Stimulated activated CD4-positive, alpha-beta T cell treated with anti-CD3 and anti-CD28 coated beads, TNF-alpha, amount 100 ng/mL, for 48 hours (primary cell): ENCODE results near the gene CYP24A1.

Experiments used
- DNase-seq, 3 donors: peaks; one replicate each; pipeline ENCODE4 v3.0.0-alpha.2; 2020; ENCODE audit warnings: low read depth in 3 of 3

The CYP24A1 gene

DNA sequence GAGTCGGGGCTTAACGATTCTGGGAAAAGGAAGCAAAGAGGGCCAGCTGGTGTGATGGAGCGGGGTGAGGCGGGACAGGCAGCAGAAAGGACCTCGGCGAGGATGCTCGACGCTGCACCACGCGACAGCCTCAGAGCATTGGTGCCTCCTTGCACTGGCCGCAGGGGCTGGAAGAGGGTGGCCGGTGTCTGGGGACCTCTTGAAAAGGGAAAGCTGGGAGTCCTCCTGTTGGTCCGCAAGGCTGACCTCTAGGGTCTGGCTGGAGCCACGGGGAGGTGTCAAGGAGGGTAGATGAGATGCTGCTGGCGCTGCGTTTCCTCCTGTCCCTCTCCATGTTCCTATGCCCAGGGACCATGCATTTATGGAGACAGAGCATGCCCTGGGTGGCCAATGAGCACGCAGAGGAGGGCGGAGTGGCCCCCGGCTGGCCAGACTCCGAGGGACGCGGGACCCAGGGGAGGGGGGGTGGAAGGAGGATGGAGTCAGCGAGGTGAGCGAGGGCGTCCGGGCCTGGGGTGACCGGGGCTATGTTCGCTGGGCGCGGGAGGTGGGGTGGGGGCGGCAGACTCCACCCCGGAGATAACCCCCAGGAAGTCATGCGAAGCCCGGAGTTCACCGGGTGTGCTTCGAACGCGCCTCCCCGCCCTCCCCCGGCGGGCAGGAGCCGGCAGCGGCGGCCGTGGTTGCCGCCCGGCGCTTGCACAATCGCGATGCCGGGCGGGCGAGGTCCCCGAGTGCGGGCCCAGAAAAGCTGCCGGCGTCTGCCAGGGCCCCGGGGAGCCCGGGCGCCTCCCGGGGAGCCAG, at the start of gene CYP24A1:
CYP24A1 (minus strand) TSS at position 334 of the 804 bp plus-strand sequence. CDS start 407 bp downstream, outside the sequence.
- no peak for DNase-seq

DNA sequence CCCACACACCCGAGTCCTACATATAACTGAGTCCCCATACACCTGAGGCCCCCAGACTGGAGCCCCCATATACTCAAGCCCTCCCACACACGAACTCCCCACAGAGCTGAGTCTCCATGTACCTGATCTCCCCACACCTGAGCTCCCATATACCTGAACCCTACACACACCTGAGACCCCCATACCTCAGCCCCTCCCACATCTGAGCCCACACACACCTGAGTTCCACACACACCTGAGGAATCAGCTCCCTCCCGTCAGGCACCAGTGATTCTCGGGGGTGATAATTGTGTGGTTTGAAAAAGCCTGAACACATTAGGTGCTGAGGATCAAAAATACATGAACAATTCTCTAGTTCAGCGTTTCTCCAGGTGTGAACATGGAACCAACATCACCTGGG, 49.5 kb upstream of the CYP24A1 start:
- DNase-seq, result no peak

DNA sequence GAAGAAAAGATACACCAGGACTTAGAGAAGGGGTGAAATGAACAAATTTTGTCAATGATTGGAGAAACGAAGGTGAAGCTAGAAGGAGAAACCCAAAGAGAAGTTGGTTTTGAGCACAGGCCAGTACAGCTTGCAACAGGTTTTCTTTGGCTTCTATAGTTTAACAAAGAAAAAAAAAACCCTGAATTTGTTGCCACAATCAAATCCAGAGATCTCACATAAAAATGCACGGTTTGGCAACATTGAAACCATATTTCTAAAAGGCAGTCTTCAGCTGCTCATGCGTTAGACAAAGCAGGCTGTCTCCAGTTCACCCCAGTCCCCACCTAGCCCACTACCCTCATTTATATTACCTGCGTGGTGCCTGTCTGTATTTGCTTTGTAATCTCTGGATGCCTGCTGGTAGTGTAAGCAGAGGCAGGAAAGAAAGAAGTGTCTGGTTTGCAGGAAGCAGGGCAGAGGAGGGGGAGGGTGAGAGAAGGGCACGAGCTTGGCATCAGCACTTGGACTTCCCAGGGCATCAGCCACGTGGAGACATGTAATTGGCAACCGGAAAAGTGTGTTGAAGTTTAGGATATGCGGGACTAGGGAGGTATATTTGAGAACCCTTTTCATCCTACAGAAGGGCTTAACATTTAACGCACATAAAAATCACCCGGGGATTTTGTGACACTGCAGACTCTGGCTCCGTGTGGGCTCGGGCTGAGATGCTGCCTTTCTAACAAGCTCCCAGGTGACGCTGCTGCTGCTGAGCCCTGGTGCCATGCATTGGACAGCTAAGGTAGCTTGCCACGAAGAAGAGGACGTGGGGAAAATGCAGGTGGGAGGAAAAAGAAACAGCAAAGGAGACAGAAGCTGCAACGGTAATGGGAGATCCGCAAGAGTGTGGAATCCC, 48.5 kb upstream of the CYP24A1 start:
- no peak for DNase-seq

DNA sequence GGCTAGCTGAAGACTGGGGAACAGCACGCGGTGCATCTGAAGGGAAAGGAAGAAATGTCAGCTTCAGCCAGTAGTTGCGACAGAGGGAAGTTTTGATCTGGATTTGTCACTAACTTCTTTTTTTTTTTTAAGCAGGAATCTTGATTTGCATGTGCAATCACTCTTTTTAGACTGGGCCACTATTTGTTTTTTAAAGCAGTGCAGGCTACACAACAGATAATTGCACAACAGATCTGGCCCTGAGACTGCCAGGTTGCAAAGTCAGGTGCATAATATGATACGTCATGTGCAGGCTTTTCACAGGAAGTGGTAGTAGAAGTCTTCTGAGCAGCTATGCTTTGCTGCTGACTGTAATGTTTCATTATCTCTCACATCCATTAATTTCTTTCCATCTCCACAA, 47.6 kb upstream of the CYP24A1 start:
- DNase-seq, result no peak

DNA sequence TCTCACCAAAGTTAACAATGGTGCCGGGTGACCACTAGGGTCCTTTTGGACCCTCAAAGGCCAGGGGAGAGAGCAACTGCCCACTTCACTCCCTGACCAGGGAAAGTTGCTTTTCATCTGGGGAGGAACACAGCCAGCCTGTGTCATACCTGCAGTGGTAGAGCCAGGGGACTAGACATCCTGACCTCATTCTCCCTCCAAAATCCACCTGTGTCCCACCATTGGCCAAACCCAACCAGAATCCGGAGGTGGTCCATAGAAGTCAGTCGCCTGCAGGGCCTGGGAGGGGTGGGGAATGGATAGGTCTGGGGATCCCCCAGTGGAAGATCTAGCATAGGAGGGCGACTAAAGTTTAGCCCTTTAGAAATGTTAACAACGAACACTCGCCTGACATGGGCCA, 46.9 kb upstream of the CYP24A1 start:
- DNase-seq, result no peak

DNA sequence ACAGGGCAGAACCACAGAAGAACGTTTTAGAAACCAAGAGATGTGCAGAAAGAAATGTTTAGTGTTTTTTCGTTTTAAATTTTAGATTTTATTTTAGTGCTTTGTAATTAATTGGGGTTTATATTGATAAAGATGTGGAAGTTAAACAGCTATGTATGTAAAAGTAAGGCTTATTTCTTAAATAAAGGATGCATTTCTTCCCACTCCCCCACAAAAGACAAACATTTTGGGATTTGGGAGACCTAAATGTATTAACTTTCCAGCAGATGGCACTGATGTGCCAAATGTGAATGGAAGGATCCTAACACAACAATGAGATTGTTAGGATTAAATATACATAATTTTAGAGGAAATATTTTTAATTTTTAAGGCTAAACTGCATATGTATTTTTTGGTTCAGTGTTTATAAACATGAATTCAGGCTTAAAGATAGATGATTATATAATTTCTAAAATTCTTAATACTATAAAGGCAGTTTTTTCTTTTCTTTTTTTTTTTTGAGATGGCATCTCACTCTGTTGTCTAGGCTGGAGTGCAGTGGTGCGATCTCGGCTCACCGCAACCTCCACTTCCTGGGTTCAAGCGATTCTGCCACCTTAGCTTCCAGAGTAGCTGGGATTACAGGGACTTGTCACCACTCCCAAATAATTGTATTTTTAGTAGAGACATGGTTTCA, 46.1 kb upstream of the CYP24A1 start:
- DNase-seq, result no peak

DNA sequence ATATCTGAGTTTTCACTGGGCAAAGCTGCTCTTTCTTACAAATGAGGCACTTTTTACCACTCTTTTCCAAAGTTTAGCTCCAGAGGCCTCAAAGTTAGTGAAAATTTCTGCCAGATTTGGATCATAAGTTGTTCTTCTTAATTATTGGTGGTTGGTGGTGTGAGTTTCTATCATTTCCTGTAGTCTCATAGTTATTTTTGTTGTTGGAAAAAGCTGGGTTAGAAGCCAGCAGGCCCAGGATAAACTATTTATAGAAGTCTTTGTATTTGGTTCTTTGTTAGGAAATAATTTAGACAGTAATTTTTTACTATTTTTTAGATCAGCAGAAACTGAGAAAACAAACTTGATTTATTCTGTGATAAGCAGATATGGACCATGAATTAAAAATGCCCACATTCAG, 44.7 kb upstream of the CYP24A1 start:
- no peak for DNase-seq

DNA sequence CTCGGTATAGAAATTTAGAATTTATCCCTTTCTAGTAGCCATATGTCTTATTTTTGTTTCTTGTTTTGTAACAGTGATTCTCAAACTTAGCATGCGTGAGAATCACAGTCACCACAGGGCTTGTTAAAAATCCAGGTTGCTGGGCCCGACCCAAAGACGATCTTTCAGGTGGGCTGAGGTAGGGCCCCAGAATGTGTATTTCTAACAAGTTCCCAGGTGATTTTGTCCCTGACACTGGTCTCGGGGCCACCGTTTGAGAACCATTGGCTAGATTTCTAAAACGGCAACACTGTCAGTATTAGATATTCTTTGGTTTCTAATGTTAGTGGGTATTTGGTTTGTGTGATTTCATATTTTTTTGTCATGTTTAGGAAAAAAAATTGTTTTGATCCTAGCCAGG, 44.0 kb upstream of the CYP24A1 start:
- no peak for DNase-seq

DNA sequence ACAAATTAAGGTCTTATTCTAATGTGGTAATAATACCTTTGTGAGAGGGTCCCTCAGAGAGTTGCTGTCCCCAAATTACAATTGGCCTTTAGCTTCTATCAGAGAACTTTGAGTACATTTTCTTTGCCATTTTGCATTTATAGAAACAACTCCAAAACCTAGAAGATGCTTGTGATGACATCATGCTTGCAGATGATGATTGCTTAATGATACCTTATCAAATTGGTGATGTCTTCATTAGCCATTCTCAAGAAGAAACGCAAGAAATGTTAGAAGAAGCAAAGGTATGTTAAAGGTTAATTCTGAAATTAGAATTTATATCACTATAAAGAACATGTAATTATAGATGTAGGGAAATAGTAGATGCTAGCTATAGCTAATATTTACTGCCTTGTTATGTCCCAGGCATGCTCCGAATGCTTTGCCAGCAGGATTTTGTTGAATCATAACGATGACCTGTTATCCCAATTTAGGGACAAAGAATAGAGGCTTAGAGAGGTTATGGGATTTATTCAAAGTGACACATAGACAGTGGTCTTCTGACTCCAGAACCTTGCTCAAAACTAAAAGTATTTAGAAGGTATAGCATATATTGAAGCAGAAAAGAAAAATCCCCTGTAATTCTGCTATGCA, 41.5 kb upstream of the CYP24A1 start:
- DNase-seq, result no peak

DNA sequence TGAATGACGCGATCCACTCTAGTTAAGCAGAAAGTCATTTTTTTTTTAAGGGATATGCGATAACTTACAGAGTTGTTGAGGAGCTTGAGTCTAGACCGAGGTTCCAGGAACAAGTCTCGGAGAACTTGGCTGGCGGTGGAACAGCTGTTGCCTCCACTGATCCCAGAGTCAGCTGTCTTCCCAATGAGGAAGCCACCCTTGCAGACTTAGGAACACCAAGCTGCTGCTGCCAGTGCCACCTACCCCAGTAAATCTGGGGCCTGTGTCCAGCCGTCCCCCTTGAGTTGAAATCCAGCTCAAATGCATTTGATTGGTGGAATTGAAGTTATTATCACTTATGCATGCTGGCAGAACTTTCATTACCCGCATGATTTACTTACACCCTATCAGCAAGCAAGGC, 40.8 kb upstream of the CYP24A1 start:
- DNase-seq, result no peak

DNA sequence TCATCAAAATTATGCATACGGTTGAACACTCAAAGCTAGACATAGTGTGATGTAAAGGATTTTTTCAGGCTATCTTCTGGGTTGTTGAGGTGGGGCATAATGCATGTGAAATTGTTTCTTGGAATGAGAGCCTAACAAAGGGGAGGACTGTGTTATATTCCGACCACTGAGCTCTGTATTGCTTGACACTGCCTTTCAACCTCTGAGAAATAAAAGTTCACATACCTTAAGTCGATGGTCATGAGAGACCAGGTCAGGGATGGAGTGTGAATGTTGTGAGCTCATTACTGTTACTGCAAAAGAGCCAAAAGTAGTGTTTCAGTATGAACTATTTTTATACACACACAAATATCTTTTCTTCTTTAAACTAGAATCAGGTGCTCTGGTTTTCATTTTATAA, 39.1 kb upstream of the CYP24A1 start:
- DNase-seq, result no peak

DNA sequence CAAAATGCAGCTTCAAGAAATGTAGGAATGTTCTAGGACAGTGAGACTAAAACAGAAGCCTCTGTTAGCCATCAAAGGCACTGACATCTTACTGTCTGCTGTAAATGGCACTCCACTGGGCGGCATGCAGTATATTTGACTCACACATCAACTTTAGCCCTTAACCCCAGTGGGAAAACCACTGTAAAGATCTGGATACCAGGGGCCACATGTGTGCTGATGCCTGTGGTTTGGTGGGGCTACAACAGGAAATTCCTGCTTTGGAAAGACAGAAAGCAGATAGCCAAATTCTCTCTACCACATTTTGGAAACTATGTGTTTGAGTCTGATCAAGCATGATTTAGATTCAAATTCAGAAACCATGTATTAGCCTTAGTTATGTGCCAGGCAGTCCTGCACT, 38.4 kb upstream of the CYP24A1 start:
- no peak for DNase-seq

DNA sequence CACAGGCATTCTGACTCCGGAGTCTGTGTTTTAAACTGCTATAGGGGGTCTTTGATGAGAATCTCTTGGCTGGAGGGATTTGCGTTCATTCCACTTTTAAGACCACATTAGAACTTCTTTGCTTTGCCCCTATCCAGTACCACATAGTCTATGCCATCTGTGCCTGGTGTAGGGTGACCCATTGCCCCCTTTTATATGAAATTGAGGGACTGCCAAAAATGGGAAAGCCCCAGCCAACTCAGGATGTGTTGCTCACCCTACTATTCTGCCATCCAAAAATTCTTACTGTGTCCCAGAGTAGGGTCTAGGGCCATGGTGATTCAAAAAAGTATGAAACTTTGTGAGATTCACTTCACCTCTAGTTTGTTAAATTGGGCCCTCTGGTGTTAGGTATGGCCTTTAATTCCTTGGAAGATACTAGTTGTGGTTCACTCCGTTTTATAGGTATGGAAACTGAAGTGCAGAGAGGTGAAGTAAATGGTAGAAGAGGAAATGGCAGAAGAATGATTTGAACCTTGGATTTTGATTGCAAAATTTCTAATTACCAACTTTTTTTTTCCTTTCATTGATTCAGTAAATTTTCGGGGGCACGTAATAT, 35.5 kb upstream of the CYP24A1 start:
- no peak for DNase-seq

DNA sequence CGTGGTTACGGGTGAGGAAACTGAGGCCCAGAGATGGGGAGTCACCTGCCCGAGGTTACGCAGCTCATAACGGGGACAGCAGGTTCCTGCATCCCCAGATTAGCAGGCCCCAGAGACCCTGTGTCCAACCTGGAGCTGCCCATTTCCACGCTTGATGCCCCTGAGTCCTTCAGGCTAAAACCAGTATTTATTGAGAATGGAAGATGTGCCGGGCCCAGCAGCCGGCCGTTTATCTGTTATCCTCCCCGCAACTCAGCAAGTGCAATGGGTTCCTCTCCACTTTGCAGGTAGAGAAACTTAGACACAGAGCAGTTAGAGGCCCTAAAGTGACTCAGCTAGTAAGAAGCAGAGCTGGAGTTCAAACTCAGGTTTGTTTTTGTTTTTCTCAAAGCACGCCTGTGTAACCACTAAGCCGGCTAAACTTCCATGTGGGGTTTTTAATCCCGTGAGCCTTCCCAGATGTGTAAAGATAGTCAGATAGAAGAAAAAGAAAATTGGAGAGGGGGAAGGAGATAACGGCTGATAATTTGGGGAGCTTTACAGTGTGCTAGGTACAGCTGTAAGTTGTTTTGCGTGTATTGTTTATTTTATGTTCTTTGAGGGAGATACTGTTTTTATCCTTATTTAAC, 34.9 kb upstream of the CYP24A1 start:
- DNase-seq, result no peak

DNA sequence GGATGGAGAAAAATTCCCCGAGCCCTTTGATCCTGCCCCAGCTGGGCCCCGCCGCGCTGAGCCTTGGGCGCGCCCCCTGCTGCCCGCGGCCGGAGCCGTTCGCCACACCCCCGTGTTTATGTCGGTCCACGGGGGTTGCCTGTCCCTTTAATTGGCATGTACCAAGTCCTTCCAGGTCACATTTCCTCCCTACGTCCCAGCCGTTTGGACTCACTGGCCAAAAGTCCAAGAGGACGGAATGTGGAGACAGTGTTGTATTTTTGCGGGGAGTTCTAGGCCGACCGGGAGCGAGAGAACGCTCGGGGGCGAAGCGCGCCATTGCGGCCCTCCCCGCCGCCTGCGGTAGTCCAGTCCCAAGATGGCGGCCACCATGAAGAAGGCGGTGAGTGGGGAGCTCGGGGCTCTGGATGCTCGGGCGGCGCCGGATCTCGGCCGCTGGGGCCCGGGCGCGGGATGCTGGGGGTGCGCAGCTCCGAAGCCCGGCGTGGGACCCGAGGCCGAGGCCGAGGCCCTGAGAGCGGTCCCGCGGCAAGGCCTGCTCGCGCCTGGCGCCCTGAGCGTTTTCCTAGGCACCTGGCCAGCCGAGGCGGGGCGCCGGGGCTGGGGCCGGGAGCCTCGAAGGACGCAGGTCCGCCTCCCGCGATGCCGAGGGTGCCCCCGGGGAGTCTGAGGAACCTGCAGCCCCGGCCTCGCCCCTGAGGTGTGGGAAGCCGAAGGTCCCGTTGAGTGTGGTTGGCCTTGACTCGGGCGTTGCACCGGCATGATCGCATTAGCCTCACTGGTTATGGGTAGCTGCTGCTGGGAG, 34.2 kb upstream of the CYP24A1 start, which contains the start of gene PFDN4:
PFDN4 (plus strand) TSS at position 345 of the 805 bp plus-strand sequence; CDS start at position 359, 14 bp downstream.
- DNase-seq, result peak; percentile 62 to 73 (median 72)

DNA sequence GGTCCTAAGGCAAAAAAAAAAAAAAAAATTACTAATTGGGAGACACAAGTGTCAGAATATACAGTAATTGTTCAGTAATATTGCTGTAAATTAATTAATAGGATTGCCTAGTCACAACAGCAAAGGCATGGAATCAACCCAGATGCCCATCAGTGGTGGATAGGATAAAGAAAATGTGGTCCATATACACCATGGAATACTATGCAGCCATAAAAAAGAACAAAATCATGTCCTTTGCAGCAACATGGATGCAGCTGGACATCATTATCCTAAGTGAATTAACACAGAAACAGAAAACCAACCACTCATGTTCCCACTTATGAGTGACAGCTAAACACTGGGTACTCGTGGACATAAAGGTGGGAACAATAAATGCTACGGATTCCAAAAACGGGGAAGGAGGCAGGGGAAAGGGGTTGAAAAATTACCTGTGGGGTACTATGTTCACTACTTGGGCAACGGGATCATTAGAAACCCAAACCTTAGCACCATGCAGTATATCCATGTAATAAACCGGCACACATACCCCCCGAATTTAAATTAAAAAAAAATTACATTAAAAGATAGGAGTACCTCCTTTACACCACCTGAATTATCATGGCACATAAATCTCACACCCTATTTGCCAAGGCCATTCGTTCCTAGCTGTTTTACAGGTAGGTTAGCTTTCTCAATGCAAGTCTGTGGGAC, 33.4 kb upstream of the CYP24A1 start:
- no peak for DNase-seq

DNA sequence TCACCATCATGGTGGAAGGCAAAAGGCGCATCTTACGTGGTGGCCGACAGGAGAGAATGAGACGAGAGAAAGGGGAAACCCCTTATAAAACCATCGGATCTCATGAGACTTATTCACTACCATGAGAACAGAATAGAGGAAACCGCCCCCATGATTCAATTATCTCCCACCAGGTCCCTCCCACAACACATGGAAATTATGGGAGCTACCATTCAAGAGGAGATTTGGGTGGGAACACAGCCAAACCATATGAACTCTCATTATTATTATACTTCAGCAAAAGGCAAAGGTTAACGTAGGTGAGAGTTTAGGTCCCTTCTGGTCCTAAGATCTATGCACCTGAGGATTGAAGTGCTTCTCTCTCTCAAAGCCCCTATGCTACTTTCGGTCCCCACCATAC, 31.7 kb upstream of the CYP24A1 start:
- no peak for DNase-seq

DNA sequence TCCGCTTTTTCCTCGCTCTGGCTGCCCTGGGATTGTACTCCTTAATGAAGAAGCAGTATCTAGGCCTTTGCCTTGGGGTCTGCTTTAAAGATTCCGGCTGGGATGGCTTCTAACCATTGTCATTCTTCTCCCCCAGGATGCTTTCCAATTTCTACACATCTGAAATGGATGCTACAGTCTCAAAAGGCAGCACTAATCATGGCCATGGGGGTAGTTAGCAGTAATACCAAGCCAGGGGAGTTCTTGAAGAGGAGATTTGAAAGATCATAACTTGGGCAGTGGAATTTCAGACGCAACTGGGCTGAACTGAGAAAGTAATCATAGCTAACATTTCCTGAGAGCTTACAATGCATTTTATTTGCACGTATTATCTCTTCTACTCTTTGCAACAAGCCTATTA, 30.7 kb upstream of the CYP24A1 start:
- no peak for DNase-seq

DNA sequence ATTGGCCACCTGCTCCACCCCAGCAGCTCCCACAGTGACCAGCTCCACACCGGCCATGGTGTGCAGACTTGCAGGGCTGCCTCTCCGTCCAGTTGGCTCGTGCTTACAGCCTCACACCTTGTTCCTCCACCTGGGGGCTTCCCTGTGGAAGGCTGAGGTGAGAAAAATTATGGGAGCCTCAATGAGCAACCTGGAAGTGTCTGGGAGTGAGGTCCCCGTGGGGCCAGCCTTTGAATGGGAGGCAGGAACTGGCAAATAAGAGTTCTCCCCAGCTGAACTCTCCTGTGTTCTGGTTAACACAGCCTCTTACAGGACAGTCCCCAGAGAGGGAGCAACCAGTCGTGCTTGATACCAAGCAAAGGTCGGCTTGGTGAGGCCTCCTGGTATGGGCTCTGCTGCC, 30.3 kb upstream of the CYP24A1 start:
- no peak for DNase-seq
